Stimulated activated CD4-positive, alpha-beta T cell treated with anti-CD3 and anti-CD28 coated beads, Interleukin-15, amount 100 ng/mL, for 1 hour (primary cell): Measurements from ENCODE around the gene FOXJ2.
"Not testable (repeated sequence)": the region's sequence is repeated elsewhere in the genome, so short reads cannot be mapped to it uniquely, and the experiment has no call there.

Experiments used
- DNase-seq, 2 donors: peaks; one replicate each; pipeline ENCODE4 v3.0.0-alpha.2; 2020; ENCODE audit warnings: low read depth in 1 of 2, low spot score in 1 of 2

The FOXJ2 gene

DNA sequence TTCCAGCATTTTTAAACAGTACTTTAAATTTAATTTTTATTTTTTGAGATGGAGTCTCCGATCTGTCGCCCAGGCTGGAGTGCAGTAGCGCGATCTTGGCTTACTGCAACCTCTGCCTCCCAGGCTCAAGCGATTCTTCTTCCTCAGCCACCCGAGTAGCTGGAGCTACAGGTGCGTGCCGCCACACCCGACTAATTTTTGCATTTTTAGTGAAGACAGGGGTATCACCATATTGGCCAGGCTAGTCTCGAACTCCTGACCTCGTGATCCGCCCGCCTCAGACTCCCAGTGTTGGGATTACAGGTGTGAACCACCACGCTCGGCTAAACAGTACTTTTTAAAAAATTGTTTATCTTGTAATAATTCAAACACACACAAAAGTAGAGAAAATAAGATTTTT, 4.2 kb upstream of the FOXJ2 start:
- DNase-seq, result no peak

DNA sequence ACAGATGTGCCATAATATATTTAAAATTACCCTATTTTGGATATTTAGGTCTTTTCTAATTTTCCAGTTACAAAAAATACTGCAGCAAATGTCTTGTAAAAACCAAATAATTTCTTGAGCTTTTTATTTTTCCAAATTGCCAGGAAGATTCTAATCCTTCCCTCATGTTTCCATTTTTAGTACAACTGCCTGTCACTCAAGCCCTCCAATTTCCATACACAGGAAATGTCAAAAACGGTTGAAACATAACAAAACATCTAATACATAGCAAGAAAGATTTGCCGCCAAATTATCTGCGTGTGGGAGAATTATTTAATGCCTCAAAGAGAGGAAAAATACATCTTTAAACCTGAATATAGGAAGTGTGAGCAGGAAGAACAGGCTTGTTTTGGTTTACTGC, 2.3 kb upstream of the FOXJ2 start:
- DNase-seq, result no peak

DNA sequence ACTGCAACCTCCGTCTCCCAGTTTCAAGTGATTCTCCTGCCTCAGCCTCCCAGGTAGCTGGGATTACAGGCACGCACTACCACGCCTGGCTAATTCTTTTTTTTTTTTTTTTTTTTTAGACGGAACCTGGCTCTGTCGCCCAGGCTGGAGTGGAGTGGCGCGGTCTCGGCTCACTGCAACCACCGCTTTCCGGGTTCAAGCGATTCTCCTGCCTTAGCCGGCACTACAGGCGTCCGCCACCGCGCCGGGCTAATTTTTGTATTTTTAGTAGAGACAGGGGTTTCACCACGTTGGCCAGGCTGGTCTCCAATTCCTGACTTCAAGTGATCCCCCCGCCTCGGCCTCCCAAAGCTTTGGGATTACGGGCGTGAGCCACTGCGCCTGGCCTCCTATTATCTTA, 1.5 kb upstream of the FOXJ2 start:
- not testable (repeated sequence) for DNase-seq

DNA sequence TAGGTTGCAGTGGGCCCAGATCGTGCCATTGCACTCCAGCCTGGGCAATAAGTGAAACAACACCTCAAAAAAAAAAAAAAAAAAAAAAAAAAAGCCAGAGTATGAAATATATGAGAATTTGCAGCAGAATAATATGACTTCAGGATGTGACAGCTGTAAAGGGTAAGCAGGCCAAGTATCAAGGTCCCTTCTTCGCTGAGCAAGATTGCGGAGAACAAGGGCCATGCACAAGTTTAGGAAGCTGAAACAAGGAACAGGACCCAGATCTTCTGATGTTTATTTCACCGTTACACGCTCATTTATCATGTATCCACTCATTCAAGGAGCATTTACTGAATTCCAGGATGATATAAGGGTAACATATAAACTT, 659 bp upstream of the FOXJ2 start:
- DNase-seq, result no peak

DNA sequence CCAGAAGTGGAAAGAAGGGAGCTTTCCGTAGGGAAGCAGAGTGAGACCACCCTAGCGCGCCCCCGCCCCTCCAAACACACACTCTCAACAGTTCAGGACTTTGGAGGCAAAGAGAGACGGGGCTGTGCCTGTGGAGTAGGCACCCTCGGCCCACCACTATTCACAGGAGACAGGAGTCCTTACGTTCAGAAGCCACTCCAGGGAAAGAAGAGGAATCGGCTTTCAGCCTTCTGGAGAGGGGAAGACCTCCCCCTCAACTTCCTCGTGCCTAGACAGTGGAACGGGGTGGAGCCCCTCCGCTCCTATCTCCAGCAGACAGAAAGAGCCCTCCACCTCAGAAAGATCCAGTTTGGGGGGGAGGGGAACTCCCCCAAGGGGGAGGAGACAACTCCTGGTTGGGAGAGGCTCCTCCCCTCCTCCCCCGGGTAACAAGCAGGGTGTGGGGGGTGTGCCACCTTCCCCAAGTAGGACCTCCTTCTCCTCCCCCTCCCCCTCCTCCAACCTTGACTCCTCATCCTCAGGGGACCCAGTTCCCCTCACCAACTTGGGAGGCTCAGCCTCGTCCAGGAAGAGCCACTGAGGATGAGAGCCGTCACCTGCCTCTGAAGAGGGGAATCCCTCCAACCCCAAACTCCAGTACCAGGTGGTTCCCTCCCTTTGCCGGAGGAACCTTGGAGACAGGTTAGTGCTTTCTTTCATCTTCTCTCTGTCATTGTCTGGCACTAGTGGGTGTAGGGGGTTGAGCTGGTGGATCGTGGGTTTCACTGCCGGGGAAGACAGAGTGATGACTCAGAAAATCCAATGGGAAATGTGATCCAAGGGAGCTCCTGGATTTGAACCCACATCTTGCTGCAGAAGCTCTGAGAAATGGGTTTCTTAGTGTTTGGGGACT, 883 bp downstream of the FOXJ2 start:
- DNase-seq, result no peak

DNA sequence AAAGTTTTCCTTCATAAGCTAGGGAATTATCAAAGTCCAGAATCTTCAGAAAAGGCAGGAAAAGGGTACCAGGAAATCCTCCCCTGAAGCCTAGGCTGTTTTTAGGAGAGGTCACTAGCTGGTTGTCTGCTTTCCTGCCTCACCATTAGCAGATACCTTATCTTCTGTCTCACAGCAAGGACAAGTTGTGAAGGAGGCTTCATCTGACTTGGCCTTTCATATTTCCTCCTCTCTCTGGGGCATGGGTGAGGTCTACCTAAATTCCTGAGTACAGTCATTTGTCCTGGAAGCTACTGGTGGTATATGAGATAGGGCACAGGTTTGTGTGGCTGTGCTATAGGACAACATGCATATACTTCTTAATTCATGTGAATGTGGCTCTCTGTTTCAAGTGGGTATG, 2.3 kb downstream of the FOXJ2 start:
- no peak for DNase-seq

DNA sequence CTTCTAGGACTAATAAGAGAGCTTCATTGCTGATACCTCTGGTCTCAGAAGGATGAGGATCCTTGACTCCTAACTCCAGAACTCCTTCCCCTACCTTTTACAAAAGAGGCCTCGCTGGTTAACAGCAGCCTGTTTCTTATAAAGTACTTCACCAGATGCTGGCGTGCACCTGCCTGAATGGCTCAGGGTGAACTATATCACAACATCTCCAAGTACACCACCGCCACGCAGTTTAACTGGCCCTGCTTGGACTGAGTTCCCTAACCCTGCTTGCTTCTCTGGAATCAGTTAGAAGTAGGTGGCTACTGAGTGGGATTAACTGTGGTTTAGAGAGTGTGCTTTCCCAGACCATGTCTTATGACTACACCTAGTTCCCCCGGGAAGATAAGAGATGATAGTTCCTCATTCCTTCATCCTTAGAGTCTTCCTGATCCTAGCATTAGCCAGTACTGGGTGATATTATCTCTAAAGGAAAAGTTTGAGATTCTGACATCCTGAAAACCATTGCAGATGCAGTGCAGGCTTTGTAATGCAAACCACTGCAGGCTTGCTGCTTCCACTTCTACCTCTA, 3.0 kb downstream of the FOXJ2 start:
- DNase-seq, result no peak

DNA sequence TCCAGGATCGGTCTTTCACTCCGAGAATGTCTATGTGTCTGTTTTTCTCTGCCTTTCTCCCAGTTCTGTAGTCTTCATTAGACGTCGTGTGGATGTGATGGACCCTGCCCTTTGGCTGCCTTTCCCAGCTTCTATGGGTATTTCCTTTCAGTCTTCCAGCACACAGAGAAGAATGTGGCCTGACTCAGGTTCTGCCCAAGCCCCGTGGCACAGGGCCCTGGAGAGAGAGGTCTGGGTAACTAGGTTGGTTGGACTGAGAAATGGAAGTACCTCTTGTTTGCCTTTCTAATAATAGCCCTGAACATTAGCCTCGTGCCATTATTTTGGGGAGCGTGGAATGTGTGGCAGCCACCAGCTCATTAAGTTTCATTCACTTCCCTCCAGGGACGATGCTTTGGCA, 3.8 kb downstream of the FOXJ2 start:
- DNase-seq, result no peak

DNA sequence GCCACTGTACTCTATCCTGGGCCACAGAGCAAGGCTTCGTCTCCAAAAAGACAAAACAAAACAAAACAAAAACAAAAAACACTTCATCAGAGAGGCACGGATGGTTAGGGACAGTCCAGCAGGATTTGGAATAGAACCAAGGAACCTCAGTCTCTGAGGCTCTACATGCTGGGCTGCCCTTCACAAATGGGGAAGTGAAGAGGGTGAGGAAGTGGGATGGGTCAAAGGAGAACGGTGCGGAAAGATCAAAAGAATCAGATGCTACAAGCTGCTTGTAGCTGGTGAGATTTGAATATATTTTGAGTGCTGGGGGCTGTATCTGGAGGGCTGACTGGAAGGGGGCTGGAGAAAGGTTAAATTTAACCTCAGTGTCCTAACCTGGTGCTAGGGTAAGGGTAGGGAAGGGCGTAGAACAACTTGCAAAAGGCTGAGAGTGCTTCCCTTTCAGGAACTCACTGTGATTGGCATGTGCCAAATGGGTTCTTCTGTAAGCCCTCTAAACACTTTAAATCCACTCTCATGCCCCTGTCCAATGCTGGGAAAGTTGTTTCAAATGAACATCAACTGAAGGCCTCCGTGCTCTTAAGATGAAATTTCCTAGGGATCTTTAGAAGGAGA, 4.6 kb downstream of the FOXJ2 start:
- no peak for DNase-seq

DNA sequence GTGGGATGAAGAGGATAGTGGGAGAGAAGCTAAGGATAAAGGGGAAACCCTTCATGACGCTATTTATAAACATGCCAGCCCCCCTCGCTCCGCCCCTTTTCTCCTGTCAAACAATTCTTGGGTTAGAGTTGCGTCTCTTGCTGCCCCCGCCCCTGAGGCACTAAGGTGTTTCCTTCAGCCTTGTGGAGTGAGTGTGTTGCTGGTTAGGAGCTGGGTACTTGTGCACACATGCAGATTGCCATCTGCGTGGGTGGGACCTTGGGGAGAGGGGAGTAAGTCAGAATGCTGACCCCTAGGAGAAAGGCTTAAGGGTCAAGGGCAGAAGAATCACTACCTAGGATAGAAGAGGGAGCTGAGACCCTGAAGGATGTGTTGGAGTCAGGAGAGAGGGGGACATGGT, 5.4 kb downstream of the FOXJ2 start:
- DNase-seq, result no peak

DNA sequence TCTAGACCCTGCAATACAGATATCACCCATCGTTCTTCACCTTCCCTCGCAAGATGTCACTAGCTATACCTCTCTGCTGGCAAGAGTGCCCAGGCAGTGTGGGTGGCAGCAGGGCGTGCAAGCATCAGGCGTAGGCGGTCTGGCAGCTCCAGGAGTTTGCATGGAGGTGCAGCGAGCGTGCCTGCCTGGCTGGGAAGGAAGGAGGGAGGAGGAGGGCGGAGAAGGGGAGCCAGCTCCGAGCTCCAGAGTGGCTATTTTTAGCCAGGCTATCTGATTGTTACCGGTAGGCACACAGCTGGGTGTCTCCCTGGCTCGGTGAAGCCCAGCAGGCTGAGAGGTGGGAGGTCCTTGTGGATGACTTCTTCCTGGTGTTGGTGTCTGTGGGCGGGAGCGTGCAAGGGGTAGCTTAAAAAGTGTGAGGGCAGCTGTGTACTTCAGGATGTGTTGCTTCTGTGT, 6.2 kb downstream of the FOXJ2 start:
- no peak for DNase-seq

DNA sequence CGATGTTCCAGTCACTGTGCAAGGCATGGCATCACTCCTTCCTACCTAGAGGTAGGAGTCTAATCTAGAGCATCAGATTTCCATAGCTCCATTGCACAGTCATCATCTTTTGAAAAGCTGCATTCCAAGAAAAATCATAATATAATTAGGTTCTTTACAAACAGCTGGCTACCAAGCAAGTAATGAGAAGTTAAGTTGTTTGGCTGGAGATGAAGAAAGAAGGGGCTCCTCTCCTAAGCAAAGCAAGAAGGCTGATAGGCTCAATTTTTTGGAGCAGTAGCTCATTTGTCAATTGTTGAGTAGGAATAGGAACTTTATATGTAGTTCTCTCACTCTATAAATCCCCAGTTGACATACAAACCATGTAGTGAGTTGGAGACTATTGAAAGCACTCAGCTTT, 8.3 kb downstream of the FOXJ2 start:
- DNase-seq, result no peak

DNA sequence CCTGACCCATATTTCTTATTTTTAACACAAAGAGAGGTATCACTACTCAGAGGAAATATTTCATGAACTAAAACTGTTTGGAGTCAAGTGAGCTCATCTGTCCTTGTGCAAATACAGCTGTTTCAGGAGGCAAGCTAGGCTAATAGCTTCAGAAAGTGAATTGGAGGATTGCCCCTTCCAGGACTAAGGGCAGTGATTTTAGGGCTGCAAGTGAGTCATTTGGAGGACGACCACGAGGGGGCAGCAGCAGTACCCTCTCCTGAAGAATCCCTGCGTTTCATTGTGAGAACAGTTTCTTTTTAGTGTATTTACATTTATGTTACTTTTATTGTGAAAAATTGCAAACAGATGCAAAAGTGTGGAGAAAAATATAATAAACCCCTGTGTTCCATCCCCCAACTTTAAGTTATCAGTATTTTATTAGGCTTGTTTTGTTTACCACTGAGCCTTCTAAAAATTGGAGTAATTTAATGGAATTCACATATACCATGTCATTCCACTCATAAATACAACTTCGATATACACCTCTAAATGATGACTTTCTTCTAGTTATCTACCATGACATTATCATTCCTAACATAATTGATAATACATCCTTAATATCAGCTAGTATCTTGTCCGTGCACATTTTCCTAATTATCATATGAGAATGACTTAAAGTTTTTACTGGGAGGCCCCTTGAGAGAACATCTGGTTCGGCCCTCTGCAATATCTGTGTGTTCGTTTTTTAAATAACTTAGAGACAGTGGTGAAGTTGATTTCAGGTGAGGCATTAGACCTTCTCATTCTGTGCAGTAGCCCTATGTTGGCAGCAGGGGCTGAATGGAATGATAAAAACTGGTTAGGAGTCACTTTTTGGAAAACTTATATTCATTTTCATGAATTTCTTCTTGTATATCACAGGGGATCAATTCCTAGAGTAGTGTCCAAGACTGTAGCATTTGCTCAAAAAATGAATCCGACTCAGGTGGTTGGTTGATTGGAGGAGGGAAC, 13.7 kb downstream of the FOXJ2 start:
- peak; percentile 66 to 72 for DNase-seq

DNA sequence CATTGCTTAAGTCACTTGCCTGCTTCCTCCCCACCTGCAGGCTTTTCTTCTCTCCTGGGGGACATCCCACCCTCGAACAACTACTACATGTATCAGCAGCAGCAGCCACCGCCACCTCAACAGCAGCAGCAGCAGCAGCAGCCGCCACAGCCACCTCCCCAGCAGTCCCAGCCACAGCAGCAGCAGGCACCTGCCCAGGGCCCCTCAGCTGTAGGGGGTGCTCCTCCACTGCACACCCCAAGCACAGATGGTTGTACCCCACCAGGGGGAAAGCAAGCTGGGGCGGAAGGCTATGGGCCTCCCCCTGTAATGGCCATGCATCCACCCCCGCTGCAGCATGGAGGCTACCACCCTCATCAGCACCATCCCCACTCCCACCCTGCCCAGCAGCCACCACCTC, 15.3 kb downstream of the FOXJ2 start:
- no peak for DNase-seq

DNA sequence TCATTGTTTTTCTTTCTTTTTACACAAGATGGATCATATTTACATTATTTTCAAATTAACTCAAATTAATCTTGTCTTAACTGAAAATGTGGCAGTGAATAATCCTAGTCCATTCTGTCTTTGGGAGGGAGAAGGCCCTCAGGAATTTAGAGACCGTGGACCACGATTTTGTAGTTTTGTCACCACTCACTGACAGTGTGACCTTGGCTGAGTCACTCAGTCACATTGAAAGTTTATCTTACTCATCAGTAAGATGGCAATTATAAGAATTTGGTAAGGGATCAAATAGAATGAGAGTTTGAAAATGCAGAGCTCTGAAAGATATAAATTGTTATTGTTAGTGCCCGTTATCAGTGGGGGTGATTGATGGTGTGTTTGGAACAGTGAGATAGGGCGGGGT, 16.4 kb downstream of the FOXJ2 start:
- DNase-seq, result no peak

DNA sequence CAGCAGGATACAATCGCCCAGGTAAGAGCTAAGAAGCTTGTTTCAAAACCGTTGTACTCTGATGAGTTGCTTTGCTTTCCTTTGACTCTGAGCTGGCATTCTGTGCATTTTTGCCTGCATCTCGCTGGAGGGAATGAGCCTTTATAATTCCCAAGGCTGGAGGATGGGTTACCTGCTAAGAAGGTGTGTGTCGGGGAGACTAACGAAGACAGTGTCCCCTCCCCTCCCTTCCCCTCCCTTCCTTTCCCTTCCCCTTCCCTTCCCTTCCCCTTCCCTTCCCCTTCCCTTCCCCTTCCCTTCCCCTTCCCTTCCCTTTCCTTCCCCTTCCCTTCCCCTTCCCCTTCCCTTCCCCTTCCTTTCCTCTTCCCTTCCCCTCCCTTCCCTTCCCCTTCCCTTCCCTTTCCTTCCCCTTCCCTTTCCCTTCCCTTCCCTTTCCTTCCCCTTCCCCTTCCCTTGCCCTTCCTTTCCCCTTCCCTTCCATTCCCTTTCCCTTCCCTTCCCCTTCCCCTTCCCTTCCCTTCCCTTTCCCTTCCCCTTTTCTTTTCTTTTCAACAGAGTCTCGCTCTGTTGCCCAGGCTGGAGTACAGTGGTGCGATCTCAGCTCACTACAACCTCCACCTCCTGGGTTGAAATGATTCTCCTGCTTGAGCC, 18.2 kb downstream of the FOXJ2 start:
- no peak for DNase-seq

DNA sequence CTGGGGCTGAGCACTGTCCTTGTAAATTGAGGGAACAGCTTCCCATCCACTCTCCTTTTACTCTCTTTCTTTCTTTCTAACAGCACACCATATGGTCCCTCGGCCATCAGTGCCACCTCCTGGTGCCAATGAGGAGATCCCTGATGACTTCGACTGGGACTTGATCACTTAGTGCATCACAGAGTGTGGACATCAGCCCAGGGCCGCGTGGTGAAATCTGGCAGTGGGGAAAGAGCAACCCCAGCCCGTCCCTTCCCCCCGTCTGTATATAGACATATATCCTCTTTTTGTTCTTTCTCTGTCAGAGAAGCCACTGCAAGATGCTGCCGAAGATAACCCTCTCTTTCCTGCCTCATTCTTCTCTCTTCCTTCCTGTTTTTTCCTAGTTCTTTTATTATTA, 20.2 kb downstream of the FOXJ2 start:
- no peak for DNase-seq

DNA sequence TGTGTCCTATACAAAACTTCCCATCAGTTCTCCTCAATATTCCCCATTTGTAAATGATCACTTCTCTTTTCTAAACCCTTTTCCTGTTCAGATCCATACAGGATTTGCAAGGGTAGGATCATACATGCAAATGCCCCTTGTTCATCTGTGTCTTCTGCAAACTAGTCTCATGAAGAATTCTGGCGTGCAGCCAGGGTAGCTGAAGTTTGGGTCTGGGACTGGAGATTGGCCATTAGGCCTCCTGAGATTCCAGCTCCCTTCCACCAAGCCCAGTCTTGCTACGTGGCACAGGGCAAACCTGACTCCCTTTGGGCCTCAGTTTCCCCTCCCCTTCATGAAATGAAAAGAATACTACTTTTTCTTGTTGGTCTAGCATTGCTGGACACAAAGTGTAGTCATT, 22.3 kb downstream of the FOXJ2 start:
- no peak for DNase-seq

DNA sequence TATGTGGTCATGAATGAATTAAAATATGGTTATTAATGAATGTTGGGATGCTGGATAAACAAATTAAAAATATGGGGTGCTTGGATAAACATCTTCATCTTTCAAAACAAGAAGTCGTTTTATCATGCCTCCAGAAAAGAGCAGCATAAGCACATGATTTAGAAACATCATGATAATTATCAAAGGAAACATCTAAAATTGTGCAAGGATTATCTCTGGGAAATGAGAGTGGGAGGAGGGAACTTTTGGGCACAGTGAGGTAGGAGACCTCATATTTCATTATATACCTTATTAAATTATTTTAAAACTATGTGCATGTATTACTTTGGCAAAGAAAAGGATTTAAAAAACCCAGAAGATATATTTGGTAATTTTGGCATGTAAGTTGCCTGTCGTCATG, 24.8 kb downstream of the FOXJ2 start:
- DNase-seq, result no peak

DNA sequence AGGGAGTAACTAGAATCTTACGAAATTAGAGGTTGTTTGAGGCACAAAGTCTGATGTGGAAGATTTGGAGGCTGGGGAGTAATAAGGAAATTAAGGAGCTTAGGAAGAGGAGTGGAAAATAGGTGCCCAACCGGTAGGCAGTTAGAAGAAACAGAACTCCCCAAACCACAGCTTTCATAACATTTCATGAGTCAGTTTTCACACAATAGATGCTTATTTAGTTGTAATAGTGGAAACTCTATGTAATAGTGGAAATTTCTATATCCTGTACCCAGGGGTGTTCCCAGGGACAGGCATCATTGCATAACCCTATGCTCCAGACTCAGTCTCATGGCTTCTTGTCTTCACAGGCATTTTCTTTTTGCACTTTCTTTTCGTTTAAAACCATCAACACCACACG, 25.3 kb downstream of the FOXJ2 start:
- DNase-seq, result no peak

DNA sequence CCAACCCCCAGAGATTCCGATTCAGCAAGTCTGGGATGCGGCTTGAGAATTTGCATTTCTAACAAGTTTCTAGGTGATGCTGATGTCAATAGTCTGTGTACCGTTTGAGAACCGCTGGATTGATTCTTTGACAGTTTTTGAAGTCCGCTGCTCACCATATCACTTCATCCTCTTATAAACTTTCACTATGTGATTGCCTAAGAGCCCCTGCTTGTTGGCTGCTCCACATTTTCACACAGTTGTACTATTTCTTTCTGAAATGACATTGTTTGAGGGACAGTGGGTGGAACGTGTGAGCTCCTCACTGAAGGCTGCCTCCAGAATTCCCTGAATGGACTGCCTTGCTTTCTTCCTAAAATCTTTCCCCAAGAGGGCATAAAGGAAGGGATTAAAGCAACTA, 26.0 kb downstream of the FOXJ2 start:
- DNase-seq, result no peak
